Measurements from ENCODE around the gene EHMT1.
"Not testable (repeated sequence)": the region's sequence is repeated elsewhere in the genome, so short reads cannot be mapped to it uniquely, and the experiment has no call there.

The EHMT1 gene

DNA sequence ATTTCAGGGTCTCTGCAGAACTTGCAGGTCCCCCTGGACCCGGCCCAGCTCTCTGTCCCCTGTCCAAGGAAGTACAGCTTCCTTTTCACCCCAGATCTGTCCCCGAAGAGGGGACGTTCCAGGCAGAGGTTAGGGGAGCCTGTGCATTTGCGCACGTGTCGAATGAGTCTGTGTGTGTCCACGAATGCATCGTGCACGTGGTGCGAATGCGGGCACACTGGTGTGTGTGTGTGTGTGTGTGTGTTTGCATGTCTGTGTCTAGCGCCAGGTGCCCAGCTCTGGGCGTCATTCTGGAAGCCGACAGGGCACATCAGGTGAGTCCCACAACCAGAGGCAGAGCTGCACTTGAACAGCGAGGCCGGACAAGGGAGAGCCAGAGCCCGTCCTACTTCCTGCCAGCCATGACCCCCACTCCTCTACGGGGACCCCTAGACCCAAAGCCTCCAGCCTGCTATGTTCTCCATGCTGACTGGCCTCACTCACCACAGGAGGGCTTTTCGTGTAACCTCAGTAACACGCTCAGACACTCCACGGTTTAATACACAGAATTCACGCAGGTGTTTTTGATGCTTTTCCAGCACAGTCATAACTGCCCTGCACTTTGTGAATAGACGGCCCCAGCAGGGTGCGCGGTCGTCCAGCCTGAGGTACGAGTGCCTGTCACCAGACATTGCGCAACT, 217.5 kb downstream of the EHMT1 start:
- no peak for DNase-seq

DNA sequence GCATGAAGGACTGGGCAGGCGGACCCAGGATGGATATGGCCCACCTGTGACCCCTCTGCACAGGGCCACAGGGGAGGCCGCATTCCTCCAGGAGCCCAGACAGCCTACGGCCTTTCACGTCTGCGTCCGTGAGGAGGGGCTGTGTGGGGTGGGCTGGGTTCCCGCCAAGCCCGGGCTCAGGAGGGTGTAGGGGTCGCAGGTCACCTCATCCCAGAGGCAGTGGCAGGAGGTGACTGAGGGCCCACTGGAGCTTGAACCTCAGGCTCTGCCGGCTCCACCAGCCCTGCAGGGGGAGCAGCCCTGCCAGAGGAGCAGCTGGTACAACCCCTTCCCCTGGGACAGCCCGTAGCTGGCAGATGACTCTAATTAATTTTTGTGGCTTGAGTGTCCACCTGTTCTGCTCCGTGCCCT, 218.0 kb downstream of the EHMT1 start:
- no peak for DNase-seq

DNA sequence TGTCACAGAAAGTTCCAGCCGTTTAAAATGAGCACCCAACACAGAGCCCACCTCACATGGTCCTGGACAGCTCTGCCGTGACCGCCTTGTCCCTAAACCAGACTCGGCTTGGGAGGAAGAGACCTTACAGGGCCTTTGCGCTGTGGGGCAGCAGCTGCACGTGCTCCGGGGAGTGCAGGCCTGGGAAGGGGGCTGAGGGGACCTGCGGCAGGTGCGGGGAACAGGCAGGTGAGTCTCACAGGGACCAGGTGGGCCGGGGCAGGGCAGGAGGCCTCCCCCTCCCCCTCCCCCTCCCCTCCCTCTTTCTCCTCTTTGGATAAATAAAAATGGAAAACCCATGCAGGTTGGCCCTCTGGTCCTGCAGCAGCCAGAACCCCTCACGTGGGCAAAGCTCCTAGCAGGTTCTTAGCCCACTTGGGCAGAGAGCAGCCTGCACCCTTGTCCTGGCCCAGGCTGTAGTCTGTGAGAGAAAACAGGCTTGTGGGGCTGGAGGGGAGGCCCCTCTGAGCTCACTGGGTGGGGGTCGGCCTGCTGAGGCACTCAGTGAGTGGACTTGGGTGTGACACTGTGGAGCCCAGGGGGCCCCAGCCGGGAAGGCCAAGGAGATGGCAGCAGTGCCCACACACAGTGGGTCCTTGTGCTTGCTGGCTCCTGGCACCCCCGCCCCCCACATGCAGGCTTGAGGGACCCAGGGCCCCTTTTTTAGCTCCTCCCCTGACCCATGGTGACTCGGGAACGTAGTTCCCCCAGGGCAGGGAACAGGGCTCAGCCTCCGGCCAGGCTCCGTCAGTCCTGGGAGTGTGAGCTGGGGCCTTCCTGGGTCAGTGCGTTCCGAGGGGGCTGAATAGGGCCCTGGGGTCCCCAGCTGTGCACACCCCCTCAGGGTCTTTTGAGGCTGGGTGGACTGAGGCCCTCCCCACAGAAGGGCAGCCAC, 218.8 kb downstream of the EHMT1 start:
- no peak for DNase-seq

DNA sequence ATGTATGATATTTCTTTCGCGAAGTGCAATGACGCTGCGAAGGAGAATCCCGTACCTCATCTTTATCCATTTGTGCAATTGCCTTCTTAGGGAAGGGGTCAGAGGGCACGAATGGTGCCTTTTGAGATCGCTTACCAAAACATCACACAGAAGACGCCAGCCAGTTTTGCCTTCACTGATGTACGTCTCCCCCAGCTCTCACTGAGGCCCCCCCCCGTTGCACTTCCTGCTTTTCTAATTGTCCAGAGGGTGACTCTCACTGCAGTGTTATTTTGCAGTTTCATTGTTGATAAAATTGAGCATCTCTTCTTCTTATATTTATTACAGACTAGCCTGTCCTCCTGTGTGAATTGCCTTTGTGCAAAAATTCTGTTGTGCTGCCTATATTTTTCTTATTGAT, 219.8 kb downstream of the EHMT1 start:
- DNase-seq, result no peak

DNA sequence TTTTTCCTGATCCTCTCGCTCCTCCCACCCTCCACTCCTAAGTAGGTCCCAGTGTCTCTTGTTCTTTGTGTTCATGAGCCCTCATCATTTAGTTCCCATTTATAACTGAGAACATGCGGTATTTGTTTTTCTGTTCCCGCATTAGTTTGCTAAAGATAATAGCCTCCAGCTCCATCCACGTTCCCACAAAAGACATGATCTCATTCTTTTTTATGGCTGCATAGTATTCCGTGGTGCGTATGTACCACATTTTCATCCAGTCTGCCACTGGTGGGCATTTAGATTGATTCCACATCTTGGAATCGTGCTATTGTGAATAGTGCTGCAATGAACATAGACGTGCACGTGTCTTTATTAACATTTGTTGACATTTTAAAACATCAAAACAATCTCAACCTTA, 224.6 kb downstream of the EHMT1 start:
- DNase-seq, result no peak

DNA sequence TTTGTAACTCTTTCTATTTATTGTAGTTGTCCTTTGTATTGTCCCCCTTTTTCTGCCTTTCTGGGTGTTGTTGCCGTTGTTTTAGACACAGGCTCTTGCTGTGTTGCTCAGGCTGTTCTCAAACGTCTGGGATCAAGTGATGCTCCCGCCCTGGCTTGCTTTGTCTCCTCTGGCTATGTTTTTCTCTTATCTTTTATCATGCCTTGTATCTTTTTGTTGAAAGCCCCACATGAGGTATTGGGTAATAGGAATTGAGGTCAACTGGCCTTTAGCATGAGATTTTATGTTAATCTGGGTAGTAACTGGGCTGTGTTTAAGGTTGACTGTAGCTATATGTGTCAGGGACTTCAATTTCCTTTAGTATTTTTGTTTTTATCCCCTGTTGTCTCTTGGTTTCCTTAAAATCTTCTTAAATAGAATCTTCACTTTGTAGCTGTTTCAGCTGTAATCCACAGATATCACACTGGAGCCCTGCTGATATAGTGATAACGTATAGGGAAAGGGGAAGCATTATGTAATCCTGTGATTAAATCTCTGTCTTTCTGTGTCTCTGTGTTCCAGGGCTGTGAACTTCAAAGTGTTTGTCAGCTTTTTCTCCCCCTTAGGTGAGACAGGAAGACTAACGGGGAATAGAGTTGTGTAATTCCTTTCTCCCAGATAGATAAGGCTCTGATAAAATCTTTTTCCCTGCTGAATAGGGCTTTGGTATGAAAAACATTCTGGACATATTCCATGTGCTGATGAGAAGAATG, 232.9 kb downstream of the EHMT1 start:
- DNase-seq, result no peak

DNA sequence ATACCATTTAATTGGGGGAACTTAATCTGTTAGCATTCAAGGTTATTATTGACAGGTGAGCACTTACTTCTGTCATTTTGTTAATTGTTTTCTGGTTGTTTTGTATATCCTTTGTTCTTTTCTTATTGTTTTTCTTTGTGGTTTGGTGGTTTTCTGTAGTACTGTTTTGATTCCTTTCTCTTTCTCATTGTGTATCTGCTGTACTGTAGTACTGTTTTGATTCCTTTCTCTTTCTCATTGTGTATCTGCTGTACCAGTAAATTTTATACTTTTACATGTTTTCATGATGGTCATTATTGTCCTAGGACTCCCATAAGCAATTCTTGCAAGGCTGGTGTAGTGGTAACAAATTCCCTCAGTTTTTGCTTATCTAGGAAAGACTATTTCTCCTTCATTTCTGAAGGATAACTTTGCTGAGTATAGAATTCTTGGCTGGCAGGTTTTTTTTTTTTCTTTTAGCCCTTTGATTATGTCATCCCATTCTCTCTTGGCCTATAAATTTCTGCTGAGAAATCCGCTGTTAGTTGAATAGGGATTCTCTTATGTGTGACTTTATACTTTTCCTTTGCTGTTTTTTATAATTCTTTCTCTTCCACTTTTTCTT, 234.7 kb downstream of the EHMT1 start:
- peak; percentile 27 for DNase-seq

DNA sequence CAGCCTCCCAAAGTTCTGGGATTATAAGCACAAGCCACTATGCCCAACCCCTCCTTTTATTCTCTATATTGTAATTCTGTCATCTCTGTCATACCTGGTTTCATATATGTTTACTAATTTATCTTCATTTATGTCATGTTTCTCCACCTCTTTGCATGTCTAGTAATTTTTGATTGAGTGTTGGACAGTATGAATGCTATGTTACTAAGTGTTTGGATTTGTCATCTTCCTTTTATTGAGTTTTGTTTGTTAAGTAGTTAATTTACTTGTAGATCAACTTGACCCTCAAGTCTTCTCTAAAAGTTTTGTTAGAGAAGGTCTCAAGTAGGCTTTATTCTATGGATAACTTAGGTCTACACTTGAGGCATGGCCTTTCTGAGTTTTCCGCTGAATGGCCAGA, 241.6 kb downstream of the EHMT1 start:
- DNase-seq, result no peak

DNA sequence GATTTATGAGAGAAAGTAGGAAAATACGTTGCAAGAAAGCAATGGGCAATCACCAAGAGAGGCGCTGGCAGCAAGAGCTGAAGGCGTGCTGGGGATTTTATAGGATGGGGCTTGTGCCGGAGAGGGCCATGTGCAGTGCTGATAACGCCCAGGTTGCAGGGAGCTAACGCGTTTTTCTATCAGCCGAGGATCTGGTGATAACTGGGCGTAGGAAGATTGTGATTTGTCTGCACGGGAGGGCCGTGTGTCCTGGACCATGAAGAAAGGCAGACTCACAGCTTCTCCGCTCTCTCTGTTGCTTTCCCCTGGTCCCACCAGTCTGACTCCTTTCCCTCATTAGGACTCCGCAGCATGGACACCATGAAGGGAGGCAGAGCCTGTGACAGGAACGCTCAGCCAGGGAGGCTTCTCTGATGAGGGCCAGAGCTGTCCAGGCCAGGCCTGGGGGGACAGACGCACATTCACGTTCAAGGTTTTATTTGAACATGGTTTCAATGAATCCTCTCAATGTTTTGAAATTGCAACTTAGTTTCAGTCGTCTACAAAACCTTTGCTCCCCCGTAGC, 246.9 kb downstream of the EHMT1 start:
- no peak for DNase-seq

DNA sequence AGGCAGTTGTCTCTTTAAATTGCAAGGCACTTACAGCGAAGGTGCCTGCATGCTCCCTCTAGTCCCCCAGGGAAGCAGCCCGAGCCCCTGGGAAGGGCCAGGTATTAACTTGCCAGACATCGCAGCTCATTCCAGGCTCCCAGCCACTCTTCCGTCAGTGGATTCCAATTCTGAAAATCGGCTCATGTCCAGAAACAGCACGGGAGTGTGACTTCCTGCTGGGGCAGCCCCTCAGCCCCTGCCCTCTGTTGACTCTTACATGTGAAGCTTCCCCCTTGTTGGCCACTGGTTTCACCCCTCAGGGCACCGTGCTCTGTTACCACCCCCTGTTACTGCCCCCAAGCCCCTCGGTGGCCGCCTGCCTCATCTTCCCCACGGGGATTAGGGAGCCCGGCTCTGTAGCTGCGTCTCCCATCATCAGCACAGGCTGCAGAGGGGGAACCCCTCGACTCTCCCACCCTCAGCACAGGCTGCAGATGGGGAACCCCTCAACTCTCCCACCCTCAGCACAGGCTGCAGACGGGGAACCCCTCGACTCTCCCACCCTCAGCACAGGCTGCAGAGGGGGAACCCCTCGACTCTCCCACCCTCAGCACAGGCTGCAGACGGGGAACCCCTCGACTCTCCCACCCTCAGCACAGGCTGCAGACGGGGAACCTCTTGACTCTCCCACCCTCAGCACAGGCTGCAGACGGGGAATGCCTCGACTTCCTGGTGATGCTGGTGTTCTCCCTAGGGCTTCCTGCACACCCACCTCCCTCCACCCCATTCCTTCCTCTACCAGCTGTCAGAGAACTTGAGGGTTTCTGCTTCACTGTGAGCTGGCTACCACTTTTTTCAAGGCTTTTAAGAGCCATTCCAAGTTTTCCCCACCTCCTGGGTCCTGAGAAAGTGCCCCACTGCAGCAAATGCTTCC, 247.7 kb downstream of the EHMT1 start:
- DNase-seq, result no peak

DNA sequence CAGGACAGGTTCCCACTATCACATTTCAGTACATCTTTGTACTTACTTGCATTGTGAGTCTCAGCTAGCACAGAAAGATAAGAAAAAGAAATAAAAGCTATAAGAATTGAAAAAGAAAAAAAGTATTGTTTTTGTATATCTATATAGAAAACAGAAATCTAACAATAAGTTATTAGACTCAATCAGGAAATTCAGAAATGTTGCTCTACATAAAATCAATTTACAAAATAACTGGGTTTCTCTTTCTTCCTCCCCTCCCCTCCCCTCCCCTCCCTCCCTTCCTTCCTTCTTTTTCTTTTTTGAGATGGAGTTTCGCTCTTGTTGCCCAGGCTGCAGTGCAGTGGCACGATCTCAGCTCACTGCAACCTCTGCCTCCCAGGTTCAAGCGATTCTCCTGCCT, 251.6 kb downstream of the EHMT1 start:
- no peak for DNase-seq

DNA sequence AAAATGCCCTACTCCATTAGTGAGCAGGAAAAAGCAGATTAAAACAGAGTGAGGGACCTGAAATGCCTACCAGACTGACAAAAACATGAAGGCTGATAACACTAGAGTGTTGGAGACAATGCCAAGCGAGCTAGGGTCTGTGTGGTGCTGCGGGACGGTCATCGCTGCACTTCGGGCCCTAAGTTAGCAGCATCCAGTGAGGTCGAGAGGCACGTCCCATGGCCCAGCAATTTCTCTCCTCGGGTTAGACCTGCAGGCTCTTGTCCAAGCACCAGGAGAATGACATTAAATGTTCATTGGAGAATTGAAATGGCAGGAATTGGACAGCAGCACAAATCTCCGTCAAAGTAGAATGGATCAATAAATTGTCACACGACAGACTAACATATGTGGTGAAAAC, 253.5 kb downstream of the EHMT1 start:
- DNase-seq, result no peak

DNA sequence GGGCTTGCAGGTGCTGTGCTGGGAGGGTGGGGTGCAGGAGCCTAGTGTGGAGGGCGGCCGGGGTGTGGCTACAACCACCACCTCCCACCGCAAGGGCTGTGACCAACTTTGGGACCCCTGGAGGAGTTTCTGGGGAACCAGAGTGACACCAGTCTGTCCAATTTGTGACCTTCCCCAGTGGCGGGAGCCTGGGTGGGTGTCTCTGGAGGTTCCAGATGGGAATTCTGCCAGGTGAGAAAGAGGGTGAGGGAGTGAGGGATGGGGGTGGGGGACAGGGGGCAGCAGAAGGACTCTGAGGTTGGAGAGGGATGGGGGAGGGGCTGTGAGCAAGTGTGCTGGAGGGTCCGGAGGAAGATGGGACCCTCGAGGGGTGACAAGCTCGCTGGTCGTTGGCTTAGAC, 254.6 kb downstream of the EHMT1 start:
- DNase-seq, result no peak

DNA sequence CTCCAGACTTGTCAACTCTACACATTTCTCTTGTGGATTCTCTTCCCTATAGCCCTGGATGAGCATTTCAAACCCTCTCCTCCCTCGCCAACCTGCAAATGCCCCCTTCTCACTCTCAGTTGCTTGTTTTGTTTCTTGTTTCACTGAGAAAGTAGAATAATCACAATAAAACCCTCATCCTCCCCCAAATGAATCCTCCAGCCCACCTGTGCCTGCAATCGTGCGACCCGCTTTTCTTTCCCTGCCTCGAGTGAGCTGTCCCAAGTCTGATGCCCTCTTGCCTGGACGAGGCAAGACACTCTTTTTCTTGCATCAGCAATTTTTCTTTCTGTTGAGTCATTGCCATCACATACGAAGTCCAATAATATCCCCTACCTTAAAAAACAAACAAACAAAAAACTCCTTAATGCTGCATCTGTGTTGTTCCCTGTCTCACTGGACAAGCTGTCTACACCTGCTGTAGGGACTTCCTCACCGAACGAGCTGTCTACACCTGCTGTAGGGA, 255.1 kb downstream of the EHMT1 start:
- DNase-seq, result no peak

DNA sequence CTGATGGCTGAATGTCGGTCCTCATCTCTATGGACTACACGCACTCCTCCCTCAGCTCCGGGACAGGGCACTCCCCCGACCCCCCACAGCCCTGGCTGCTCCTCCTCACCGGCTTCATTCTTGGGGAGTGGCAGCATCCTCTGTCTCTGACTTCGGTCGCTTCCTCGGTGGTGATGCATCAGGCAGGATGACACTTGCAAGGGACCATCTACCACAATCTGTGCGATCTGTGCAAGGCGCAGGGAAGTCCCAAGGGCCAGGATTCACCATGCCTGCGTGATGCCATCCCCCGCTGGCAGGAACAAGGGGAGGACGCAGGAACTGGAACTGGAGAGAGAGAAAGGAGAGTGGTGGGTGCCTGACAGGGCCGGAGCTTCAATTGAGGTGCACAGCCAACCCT, 256.5 kb downstream of the EHMT1 start:
- no peak for DNase-seq

DNA sequence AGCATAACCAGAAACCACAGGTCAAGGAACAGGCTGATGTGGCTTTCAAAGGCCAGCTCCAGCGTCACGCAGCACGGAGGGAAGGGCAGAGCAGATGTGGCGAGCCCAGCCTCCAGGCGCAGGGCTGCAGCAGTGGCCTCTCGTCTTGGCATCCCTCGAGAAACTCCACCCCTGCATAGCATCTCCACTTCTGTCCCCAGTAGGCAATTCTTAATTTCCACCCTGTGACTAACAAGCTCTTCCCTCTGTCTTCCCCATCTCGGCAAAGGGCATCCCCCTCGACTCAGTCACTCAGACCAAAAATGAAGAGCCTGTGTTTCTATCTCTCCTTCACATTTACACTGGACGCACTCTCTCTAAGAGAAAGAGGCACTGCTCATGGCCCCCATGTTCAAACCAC, 257.0 kb downstream of the EHMT1 start:
- DNase-seq, result no peak

DNA sequence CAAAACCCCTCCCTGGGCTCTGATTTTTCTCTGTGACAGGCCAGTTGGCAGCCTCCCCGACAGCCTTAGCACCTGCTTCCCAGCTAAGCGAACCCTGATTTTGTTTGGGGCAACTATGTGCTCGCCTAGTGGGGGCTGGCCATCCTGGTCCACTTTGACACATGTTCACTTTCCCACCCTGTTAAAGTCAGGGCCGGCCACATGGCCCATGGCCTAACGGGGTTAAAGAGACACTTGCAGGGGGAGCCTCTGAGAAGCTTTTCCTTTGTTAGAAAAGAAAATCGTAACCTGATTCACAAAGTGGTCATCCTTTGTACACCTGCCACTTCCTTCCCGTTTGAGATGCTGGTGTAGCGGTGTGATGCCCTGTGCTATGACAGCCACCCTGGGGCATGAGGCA, 257.5 kb downstream of the EHMT1 start:
- DNase-seq, result no peak

DNA sequence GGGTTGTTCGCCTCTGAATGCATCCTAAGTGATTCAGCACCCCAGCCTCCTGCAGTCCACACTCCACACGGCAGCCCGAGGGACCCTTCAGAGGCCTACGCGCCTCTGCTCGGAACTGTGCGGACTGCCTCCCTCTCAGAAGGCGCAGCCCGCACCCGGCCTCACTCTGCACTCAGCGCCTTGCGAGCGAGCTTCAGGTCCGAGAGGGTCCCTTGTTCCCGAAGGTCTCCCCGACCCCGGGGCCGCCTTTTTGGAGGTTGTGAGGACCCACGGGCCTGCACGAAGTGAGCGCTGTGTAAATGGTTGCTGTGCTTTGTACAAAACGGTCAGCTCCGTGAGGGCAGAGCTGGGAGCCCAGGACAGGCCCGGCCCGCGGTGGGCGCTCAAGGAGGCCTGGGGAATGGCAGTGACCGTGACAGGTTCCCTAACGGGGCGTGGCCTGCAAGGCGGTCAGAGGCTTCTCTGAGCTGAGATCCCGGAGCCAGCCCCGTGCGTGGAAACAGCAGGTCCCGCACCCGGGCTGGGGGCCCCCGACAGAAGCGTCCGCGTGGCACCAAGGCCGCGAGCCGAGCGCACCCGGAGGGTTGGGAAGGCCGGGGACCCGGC, 258.1 kb downstream of the EHMT1 start:
- no peak for DNase-seq

DNA sequence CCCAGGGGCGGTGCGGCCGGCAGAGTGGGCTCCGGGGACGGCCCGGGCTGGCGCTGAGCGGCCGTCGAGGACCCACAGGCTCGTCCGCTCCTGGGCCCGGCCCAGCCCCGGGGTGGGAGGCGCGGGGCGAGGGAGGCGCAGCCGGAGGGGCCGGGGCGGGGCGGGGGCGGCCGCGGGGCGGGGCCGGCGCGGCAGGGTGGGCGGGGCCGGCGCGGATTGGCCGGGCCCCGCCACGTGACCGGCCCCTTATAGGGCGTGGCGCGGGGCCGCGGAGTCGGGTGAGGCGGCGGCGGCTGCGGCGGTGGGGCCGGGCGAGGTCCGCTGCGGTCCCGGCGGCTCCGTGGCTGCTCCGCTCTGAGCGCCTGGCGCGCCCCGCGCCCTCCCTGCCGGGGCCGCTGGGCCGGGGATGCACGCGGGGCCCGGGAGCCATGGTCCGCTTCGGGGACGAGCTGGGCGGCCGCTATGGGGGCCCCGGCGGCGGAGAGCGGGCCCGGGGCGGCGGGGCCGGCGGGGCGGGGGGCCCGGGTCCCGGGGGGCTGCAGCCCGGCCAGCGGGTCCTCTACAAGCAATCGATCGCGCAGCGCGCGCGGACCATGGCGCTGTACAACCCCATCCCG, 258.8 kb downstream of the EHMT1 start, which contains the start of gene CACNA1B:
CACNA1B (plus strand) TSS at position 277 of the 617 bp plus-strand sequence; CDS start at position 429, 152 bp downstream.
- DNase-seq, result not testable (repeated sequence)

All from activated CD4-positive, alpha-beta T cell treated with anti-CD3 and anti-CD28 coated beads, Interleukin-2, amount 50 U/mL, for 16 hours (primary cell).